ENCODE data around the gene MRAP. TPM values are rescaled to one million over a fixed set of nuclear protein-coding genes. Genes with fewer than 3 reads are reported as not detected.

MRAP gene
- total RNA-seq, 2 donors from 2014 or later: not detected

DNA sequence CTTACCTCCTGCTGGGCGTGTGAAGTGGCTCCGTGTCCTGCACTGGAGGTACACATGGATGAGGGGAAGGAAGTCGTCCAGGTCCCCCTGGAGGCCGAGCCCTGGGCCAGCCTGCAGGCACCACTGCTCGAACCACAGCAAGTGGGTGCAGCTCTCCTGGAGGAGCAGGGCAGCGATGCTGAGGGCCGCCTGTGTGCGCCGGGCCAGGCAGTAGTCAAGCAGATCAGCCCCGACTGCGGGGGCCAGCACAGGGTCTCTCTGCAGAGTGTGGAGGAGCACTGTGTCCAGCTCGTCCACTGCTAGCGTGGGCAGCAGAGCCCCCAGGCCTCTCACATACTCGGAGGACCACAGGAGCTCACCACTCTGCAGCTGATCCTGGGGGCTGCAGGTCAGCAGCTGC is 48.3 kb downstream of the MRAP start:
- peaks cover 18% of the 10 kb centered on the region for H3K36me3 ChIP-seq
- H3K4me3 ChIP-seq: no peak overlapping the region
- TF ChIP-seq, protein P1, sequence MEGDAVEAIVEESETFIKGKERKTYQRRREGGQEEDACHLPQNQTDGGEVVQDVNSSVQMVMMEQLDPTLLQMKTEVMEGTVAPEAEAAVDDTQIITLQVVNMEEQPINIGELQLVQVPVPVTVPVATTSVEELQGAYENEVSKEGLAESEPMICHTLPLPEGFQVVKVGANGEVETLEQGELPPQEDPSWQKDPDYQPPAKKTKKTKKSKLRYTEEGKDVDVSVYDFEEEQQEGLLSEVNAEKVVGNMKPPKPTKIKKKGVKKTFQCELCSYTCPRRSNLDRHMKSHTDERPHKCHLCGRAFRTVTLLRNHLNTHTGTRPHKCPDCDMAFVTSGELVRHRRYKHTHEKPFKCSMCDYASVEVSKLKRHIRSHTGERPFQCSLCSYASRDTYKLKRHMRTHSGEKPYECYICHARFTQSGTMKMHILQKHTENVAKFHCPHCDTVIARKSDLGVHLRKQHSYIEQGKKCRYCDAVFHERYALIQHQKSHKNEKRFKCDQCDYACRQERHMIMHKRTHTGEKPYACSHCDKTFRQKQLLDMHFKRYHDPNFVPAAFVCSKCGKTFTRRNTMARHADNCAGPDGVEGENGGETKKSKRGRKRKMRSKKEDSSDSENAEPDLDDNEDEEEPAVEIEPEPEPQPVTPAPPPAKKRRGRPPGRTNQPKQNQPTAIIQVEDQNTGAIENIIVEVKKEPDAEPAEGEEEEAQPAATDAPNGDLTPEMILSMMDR (IDR thresholded peaks at IDR 0.05): no peak
- no peak overlapping the region for H3K27ac ChIP-seq
- H3K4me1 ChIP-seq: no peaks in the 10 kb centered on the region
- intact Hi-C loops (cut with DNase I): no loop called here
- DNase-seq: no peak
- H3K9me3 ChIP-seq: no peaks in the 10 kb centered on the region
- H3K27me3 ChIP-seq: no peaks in the 10 kb centered on the region
- no peak overlapping the region for H3K9ac ChIP-seq (ENCODE audit: low read depth in 2 of 2, low read length in 2 of 2)

GRCh38 chr21:32347351-32347750 is 48.7 kb downstream of the MRAP start:
- peaks cover 18% of the 10 kb centered on the region for H3K36me3 ChIP-seq
- intact Hi-C loops (cut with DNase I): no loop called here
- TF ChIP-seq, protein P1 (IDR thresholded peaks at IDR 0.05): no peak
- H3K9me3 ChIP-seq: no peaks in the 10 kb centered on the region
- H3K4me3 ChIP-seq: no peak overlapping the region
- H3K27ac ChIP-seq: no peak overlapping the region
- DNase-seq: no peak
- no peak overlapping the region for H3K9ac ChIP-seq (ENCODE audit: low read depth in 2 of 2, low read length in 2 of 2)
- no peaks in the 10 kb centered on the region for H3K4me1 ChIP-seq
- no peaks in the 10 kb centered on the region for H3K27me3 ChIP-seq

GRCh38 chr21:32347977-32348376 is 49.3 kb downstream of the MRAP start:
- H3K9ac ChIP-seq (ENCODE audit: low read depth in 2 of 2, low read length in 2 of 2): no peak overlapping the region
- no peaks in the 10 kb centered on the region for H3K4me1 ChIP-seq
- no peaks in the 10 kb centered on the region for H3K27me3 ChIP-seq
- TF ChIP-seq, protein P1 (IDR thresholded peaks at IDR 0.05): no peak
- H3K27ac ChIP-seq: no peak overlapping the region
- peak; percentile 53 for DNase-seq
- peaks cover 18% of the 10 kb centered on the region for H3K36me3 ChIP-seq
- no peak overlapping the region for H3K4me3 ChIP-seq
- intact Hi-C loops (cut with DNase I): no loop called here
- H3K9me3 ChIP-seq: no peaks in the 10 kb centered on the region

GRCh38 chr21:32348604-32349332 is 50.1 kb downstream of the MRAP start:
- no peaks in the 10 kb centered on the region for H3K9me3 ChIP-seq
- peak; percentile 31 for DNase-seq
- TF ChIP-seq, protein P1 (IDR thresholded peaks at IDR 0.05): no peak
- H3K4me1 ChIP-seq: no peaks in the 10 kb centered on the region
- no peak overlapping the region for H3K4me3 ChIP-seq
- H3K9ac ChIP-seq (ENCODE audit: low read depth in 2 of 2, low read length in 2 of 2): no peak overlapping the region
- intact Hi-C loops (cut with DNase I): no loop called here
- no peak overlapping the region for H3K27ac ChIP-seq
- no peaks in the 10 kb centered on the region for H3K27me3 ChIP-seq
- peaks cover 18% of the 10 kb centered on the region for H3K36me3 ChIP-seq

GRCh38 chr21:32349333-32349944 is 50.8 kb downstream of the MRAP start:
- TF ChIP-seq, protein P1 (IDR thresholded peaks at IDR 0.05): no peak
- no peak for DNase-seq
- peaks cover 18% of the 10 kb centered on the region for H3K36me3 ChIP-seq
- intact Hi-C loops (cut with DNase I): no loop called here
- no peaks in the 10 kb centered on the region for H3K9me3 ChIP-seq
- H3K9ac ChIP-seq (ENCODE audit: low read depth in 2 of 2, low read length in 2 of 2): no peak overlapping the region
- no peaks in the 10 kb centered on the region for H3K4me1 ChIP-seq
- H3K27ac ChIP-seq: no peak overlapping the region
- H3K27me3 ChIP-seq: no peaks in the 10 kb centered on the region
- H3K4me3 ChIP-seq: no peak overlapping the region
